Ishikawa (cell line): ENCODE measurements around the gene ACKR2.

Experiments used
- CEBPB ChIP-seq: IDR thresholded peaks from 2 replicates; pipeline ENCODE4 v1.6.1; 2012
- CREB1 ChIP-seq: IDR thresholded peaks from 2 replicates; pipeline ENCODE4 v1.6.1; 2012; ENCODE audit warnings: low read depth
- EGR1 ChIP-seq: IDR thresholded peaks from 2 replicates; pipeline ENCODE4 v1.6.1; 2012
- EP300 ChIP-seq: IDR thresholded peaks from 2 replicates; pipeline ENCODE4 v1.6.1; 2012; ENCODE audit warnings: borderline replicate concordance
- FOXM1 ChIP-seq: IDR thresholded peaks from 2 replicates; pipeline ENCODE4 v1.6.1; 2012; ENCODE audit warnings: low read depth, borderline replicate concordance
- NFIC ChIP-seq: IDR thresholded peaks from 2 replicates; pipeline ENCODE4 v1.6.1; 2012
- RAD21 ChIP-seq: IDR thresholded peaks from 2 replicates; pipeline ENCODE4 v1.6.1; 2012; ENCODE audit warnings: low read depth
- TAF1 ChIP-seq: IDR thresholded peaks from 2 replicates; pipeline ENCODE4 v1.6.1; 2012; ENCODE audit warnings: low read depth, mild to moderate bottlenecking
- TCF12 ChIP-seq: IDR thresholded peaks from 2 replicates; pipeline ENCODE4 v1.6.1; 2012; ENCODE audit warnings: low read depth
- TEAD4 ChIP-seq: IDR thresholded peaks from 2 replicates; pipeline ENCODE4 v1.6.1; 2012
- YY1 ChIP-seq: IDR thresholded peaks from 2 replicates; pipeline ENCODE4 v1.6.1; 2012; ENCODE audit warnings: low read depth
- ZBTB7A ChIP-seq: IDR thresholded peaks from 2 replicates; pipeline ENCODE4 v1.6.1; 2012; ENCODE audit warnings: low read depth
- TF ChIP-seq, protein P1 (sequence below): IDR thresholded peaks from 2 replicates; pipeline ENCODE4 v1.6.1; 2012; ENCODE audit warnings: low read depth, mild to moderate bottlenecking
- TF ChIP-seq, protein P2 (sequence below): IDR thresholded peaks from 2 replicates; pipeline ENCODE4 v1.6.1; 2012
- TF ChIP-seq, protein P3 (sequence below): IDR thresholded peaks from 2 replicates; pipeline ENCODE4 v1.6.1; 2012

The ACKR2 gene

DNA sequence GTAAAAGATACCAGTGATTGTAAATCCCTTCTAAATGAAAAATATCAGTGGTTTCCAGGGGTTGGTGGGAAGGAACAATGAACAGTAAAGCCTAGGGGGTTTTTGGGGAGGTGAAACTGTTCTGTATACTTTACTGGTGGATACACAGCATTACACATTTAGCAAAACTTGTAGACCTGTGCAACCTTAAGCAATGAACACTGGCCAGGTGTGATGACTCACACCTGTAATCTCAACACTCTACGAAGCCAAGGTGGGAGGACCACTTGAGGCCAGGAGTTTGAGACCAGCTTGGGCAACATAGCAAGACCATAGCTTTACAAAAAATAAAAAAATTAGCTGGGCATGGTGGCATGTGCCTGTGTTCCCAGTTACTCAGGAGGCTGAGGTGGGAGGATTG is 38.0 kb upstream of the ACKR2 start:
- TF ChIP-seq NFIC (no peak), TCF12 (no peak), YY1 (no peak), TEAD4 (no peak), CEBPB (no peak), CREB1 (no peak), EGR1 (no peak), FOXM1 (no peak), EP300 (no peak), ZBTB7A (no peak), TAF1 (no peak)
- TF ChIP-seq, protein P1, sequence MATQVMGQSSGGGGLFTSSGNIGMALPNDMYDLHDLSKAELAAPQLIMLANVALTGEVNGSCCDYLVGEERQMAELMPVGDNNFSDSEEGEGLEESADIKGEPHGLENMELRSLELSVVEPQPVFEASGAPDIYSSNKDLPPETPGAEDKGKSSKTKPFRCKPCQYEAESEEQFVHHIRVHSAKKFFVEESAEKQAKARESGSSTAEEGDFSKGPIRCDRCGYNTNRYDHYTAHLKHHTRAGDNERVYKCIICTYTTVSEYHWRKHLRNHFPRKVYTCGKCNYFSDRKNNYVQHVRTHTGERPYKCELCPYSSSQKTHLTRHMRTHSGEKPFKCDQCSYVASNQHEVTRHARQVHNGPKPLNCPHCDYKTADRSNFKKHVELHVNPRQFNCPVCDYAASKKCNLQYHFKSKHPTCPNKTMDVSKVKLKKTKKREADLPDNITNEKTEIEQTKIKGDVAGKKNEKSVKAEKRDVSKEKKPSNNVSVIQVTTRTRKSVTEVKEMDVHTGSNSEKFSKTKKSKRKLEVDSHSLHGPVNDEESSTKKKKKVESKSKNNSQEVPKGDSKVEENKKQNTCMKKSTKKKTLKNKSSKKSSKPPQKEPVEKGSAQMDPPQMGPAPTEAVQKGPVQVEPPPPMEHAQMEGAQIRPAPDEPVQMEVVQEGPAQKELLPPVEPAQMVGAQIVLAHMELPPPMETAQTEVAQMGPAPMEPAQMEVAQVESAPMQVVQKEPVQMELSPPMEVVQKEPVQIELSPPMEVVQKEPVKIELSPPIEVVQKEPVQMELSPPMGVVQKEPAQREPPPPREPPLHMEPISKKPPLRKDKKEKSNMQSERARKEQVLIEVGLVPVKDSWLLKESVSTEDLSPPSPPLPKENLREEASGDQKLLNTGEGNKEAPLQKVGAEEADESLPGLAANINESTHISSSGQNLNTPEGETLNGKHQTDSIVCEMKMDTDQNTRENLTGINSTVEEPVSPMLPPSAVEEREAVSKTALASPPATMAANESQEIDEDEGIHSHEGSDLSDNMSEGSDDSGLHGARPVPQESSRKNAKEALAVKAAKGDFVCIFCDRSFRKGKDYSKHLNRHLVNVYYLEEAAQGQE = no peak
- TF ChIP-seq, protein P2, sequence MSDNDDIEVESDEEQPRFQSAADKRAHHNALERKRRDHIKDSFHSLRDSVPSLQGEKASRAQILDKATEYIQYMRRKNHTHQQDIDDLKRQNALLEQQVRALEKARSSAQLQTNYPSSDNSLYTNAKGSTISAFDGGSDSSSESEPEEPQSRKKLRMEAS = no peak
- TF ChIP-seq, protein P3, sequence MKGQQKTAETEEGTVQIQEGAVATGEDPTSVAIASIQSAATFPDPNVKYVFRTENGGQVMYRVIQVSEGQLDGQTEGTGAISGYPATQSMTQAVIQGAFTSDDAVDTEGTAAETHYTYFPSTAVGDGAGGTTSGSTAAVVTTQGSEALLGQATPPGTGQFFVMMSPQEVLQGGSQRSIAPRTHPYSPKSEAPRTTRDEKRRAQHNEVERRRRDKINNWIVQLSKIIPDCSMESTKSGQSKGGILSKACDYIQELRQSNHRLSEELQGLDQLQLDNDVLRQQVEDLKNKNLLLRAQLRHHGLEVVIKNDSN = no peak

DNA sequence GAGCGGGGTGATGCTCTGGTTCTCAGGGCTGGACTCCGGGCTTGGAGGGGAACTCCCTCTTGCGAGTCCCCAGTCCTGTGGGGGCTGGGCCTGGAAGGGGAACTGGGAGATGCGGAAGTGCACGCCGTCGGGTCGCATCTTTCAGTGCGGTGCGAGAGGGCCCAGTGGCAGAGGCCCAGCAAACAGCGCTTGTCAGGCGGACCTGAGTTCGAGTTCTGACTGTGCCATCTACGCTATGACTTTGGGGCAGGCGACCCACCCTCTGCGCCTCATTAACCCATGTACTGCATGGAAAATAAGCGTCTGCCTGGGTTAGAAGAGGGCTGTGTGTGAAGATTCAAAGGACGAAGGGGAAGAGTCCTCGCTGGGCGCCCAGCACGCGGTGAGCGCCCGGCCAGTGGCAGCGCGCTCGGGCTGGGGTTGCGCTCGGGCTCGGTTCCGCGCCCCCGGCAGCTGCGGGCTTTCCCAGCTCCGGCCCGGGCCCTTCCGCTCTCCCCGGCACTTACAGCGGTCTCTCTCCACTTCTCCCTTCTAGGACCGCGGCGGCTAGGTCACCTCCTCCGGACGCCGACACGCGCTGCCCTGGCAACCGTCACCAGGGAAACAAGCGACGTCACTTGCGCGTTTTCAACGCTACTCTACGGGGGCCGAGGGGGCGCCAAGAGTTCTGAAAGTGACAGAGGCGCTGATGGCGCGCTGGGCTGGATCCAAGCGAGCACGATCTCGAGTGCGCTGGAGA is 36.4 kb upstream of the ACKR2 start, which contains the start of gene CCDC13:
Gene CCDC13, minus strand, starts transcription at position 584 of the 739 bp plus-strand sequence. CDS start 14,908 bp downstream, outside the sequence.
- TF ChIP-seq FOXM1 = peak; percentile 57; the same call in 1 of the 2 replicates
- TF ChIP-seq NFIC = no peak
- no peak for TF ChIP-seq EP300
- peak; percentile 78 for TF ChIP-seq CREB1
- no peak for TF ChIP-seq ZBTB7A
- TF ChIP-seq, protein P3 = no peak
- TF ChIP-seq, protein P2 = peak; percentile 79
- TF ChIP-seq CEBPB = no peak
- TF ChIP-seq, protein P1 = no peak
- TF ChIP-seq TAF1 = no peak
- TF ChIP-seq YY1 = no peak

DNA sequence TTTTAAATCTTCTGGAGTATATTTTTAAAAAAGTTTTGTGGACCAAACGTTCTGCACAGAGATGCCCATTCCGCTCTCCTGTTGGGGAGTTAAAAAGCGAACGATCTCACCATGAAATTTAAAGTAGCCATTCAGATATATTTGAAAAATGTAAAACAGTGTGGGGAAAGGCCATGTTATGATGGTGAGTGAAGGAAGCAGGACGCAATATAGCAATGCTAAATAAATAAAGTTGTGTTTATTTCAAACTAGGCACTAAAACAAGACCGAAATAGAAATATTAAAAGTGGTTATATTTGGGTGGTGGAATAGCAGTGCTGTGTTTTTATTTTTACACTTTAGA is 35.9 kb upstream of the ACKR2 start:
- TF ChIP-seq, protein P2 = no peak
- no peak for TF ChIP-seq NFIC
- TF ChIP-seq TAF1 = no peak

DNA sequence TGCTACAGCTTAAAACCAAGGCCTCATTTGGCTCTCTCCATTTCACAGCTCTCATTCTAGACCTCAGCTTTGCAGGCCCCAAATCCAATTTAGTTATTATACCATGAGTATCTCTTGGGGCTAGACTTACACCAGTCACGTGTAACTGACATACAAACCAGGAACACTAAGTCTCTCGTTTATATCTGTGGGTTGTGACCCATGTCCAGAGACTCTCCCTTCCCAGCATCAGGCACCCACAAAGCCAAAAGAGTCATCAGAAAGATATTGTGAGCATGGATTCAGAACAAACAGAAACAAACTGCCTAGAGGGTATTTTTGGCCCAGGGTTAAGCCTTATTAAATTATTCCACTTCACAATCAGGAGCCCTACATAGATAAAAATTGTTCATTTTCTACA is 30.6 kb upstream of the ACKR2 start:
- TF ChIP-seq CEBPB (no peak), EP300 (no peak), TEAD4 (no peak), RAD21 (no peak), YY1 (no peak), FOXM1 (no peak), EGR1 (no peak), NFIC (no peak), TAF1 (no peak), CREB1 (no peak)
- TF ChIP-seq, protein P1 = no peak
- TF ChIP-seq, protein P2 = no peak
